HepG2 (cell line): Measurements from ENCODE around the gene ERLEC1. TPM values are rescaled to one million over a fixed set of nuclear protein-coding genes. Genes with fewer than 3 reads are reported as not detected.

Source experiments
- ATAC-seq: fragments of 200-7000 bp; cut with Tn5 transposase; 3 replicates; pipeline ENCODE4 v1.9.1; 2020; ENCODE audit warnings: mild to moderate bottlenecking, moderate library complexity
- BruUV-seq: library from RNA; stranded (reverse); fragments of 400-500 nt; replicated peaks from 2 replicates; lab custom pipeline; 2021; lab: Mats Ljungman, UMichigan
- CTCF ChIA-PET: fragments of 300-600 bp; formaldehyde crosslinking; extraction: SDS; loops from one replicate; lab custom pipeline; 2021; ENCODE audit warnings: low total read pairs, inconsistent platforms, low intra/inter-chr PET ratio; lab: Yijun Ruan, JAX
- POLR2A ChIA-PET: fragments of 350-600 bp; sonication (Branson Sonifier 250); formaldehyde crosslinking; loops from one replicate; lab custom pipeline; 2020; ENCODE audit warnings: antibody characterized with exemption, inconsistent platforms; lab: Yijun Ruan, JAX
- DNase-seq: peaks from one replicate; pipeline ENCODE4 v3.0.0-alpha.2; 2015; ENCODE audit warnings: low spot score
- FAIRE-seq: peaks from 3 replicates; lab custom pipeline; 2011; peaks lifted over from hg19 to GRCh38; lab: Jason Lieb, UNC
- H2AFZ ChIP-seq: one replicate; pipeline ENCODE4 v1.6.1; 2011; ENCODE audit warnings: low read length, inconsistent platforms
- H3K27ac ChIP-seq: fragments of 300-600 bp; 3 replicates; pipeline ENCODE4 v1.8.0; 2011; ENCODE audit warnings: mixed run types, mild to moderate bottlenecking, mixed read lengths, low read length, inconsistent platforms; ENCODE audit not compliant: insufficient read depth; ENCODE audit errors: extremely low read length
- H3K27me3 ChIP-seq, 2 experiments: fragments of 200-600 bp in 1 of 2; 2 replicates in 1 of 2; 3 replicates in 1 of 2; pipeline versions ENCODE4 v1.6.0 to v1.8.0; 2011; ENCODE audit warnings: low read length in 2 of 2, mild to moderate bottlenecking in 2 of 2, moderate library complexity in 2 of 2, inconsistent platforms in 1 of 2; ENCODE audit not compliant: insufficient read depth in 2 of 2, control insufficient read depth in 1 of 2
- H3K36me3 ChIP-seq, 2 experiments: fragments of 200-600 bp in 1 of 2; replicated peaks in 1 of 2; 2 replicates in 1 of 2; 3 replicates in 1 of 2; pipeline versions ENCODE4 v1.5.1 to v1.8.0; 2011; ENCODE audit warnings: low read length in 2 of 2, inconsistent platforms in 1 of 2; ENCODE audit not compliant: insufficient read depth in 2 of 2, control insufficient read depth in 1 of 2
- H3K4me1 ChIP-seq: 2 replicates; pipeline ENCODE4 v1.5.1; 2012; ENCODE audit warnings: low read length, inconsistent platforms; ENCODE audit not compliant: insufficient read depth
- H3K4me2 ChIP-seq: 2 replicates; pipeline ENCODE4 v1.6.0; 2011; ENCODE audit warnings: low read depth, low read length, inconsistent platforms
- H3K4me3 ChIP-seq, 3 experiments: fragments of 200-600 bp in 1 of 3; sonication (generic), shearing (Covaris generic) in 1 of 3; replicated peaks in 1 of 3; 2 replicates each; pipeline ENCODE4 v1.5.1; 2011 to 2016; ENCODE audit warnings: low read length in 3 of 3, inconsistent platforms in 2 of 3, low read depth in 2 of 3, mild to moderate bottlenecking in 2 of 3, control low read depth in 1 of 3, mixed read lengths in 1 of 3; ENCODE audit not compliant: insufficient read depth in 1 of 3
- H3K79me2 ChIP-seq: one replicate; pipeline ENCODE4 v1.6.1; 2011; ENCODE audit warnings: low read length, inconsistent platforms; ENCODE audit not compliant: insufficient read depth
- H3K9ac ChIP-seq: 2 replicates; pipeline ENCODE4 v1.6.0; 2011; ENCODE audit warnings: mild to moderate bottlenecking, low read depth, low read length, inconsistent platforms; ENCODE audit not compliant: insufficient read depth
- H3K9me3 ChIP-seq: 2 replicates; pipeline ENCODE4 v1.5.1; 2012; ENCODE audit warnings: mild to moderate bottlenecking, low read length
- H4K20me1 ChIP-seq: 2 replicates; pipeline ENCODE4 v1.6.0; 2011; ENCODE audit warnings: inconsistent platforms, mild to moderate bottlenecking, low read length, moderate library complexity; ENCODE audit not compliant: insufficient read depth
- BRCA1 ChIP-seq: sonication (generic); formaldehyde crosslinking; IDR thresholded peaks from 2 replicates; pipeline ENCODE4 v1.4.0; 2020; ENCODE audit warnings: missing genetic modification reagents
- CREB1 ChIP-seq, 2 experiments: fragments of 450-650 bp in 1 of 2; IDR thresholded peaks; 2 replicates each; pipeline ENCODE4 v1.6.1; 2016 to 2017; ENCODE audit warnings: control low read depth in 1 of 2, mild to moderate bottlenecking in 1 of 2, missing compliant biosample characterization in 1 of 2, missing genetic modification characterization in 1 of 2
- GFI1 ChIP-seq: sonication (generic); formaldehyde crosslinking; IDR thresholded peaks from 2 replicates; pipeline ENCODE4 v1.5.0; 2020; ENCODE audit warnings: missing genetic modification reagents, mild to moderate bottlenecking, borderline replicate concordance
- GMEB2 ChIP-seq: IDR thresholded peaks from 2 replicates; pipeline ENCODE4 v1.6.1; 2016; ENCODE audit warnings: missing biosample characterization, missing genetic modification reagents, low read depth
- GTF3A ChIP-seq: sonication (generic); formaldehyde crosslinking; conservative IDR thresholded peaks from 2 replicates; pipeline ENCODE4 v1.4.0; 2020; ENCODE audit warnings: mild to moderate bottlenecking, missing genetic modification reagents
- KDM5A ChIP-seq: fragments of 200-600 bp; sonication (generic); IDR thresholded peaks from 2 replicates; pipeline ENCODE4 v1.7.0; 2018; ENCODE audit warnings: antibody characterized with exemption, mild to moderate bottlenecking, low read length, borderline replicate concordance
- PAF1 ChIP-seq: IDR thresholded peaks from 2 replicates; pipeline ENCODE4 v1.6.1; 2016; ENCODE audit warnings: missing genetic modification reagents, missing compliant biosample characterization
- ZFX ChIP-seq: sonication (generic); formaldehyde crosslinking; IDR thresholded peaks from 2 replicates; pipeline ENCODE4 v1.4.0; 2020; ENCODE audit warnings: mild to moderate bottlenecking, low read depth, missing genetic modification reagents, moderate library complexity
- ZNF274 ChIP-seq: sonication (generic); formaldehyde crosslinking; IDR thresholded peaks from 2 replicates; pipeline ENCODE4 v1.5.1; 2020; ENCODE audit warnings: mild to moderate bottlenecking, missing genetic modification reagents
- ZNF317 ChIP-seq: sonication (generic); formaldehyde crosslinking; IDR thresholded peaks from 2 replicates; pipeline ENCODE4 v1.5.0; 2020; ENCODE audit warnings: mild to moderate bottlenecking, missing genetic modification reagents
- ZNF563 ChIP-seq: sonication (generic); formaldehyde crosslinking; IDR thresholded peaks from 2 replicates; pipeline ENCODE4 v1.8.0; 2022; ENCODE audit warnings: mild to moderate bottlenecking, moderate library complexity, missing genetic modification reagents
- ZNF768 ChIP-seq: sonication (generic); formaldehyde crosslinking; IDR thresholded peaks from 2 replicates; pipeline ENCODE4 v1.4.0; 2020; ENCODE audit warnings: missing genetic modification reagents
- ZSCAN9 ChIP-seq: IDR thresholded peaks from 2 replicates; pipeline ENCODE4 v1.6.1; 2016; ENCODE audit warnings: borderline replicate concordance
- WGBS: methylation state at CpG from one replicate; pipeline ENCODE4 v1.1.6; 2017; ENCODE audit warnings: low lambda C conversion rate; 5-methylcytosine and 5-hydroxymethylcytosine counted together
- in situ Hi-C: cut with HindIII; loops from 2 replicates; pipeline ENCODE4 v1.10.0; 2017; ENCODE audit warnings: low pct_unique_long_range_greater_than_20kb; ENCODE audit not compliant: extremely low pct_ligation_motif_present
- intact Hi-C: fragments of 100-400 bp; cut with micrococcal nuclease; formaldehyde crosslinking; loops from one replicate; pipeline ENCODE4 v1.10.0; 2022; ENCODE audit not compliant: unreplicated experiment
- polyA plus RNA-seq, 8 experiments: library from polyadenylated mRNA; depleted of rRNA in 3 of 8; stranded (reverse) in 7 of 8; unstranded in 1 of 8; fragments of >200 nt; fragmentation: Illumina TruSeq in 4 of 8; extraction: Trizol in 4 of 8; gene quantifications; 2 replicates each; pipeline versions ENCODE4 v1.2.1 to v1.2.3, GENCODE V29; 2011 to 2016; ENCODE audit warnings: low read depth in 4 of 8, missing spikeins in 1 of 8, mixed read lengths in 1 of 8; ENCODE audit not compliant: insufficient read depth in 1 of 8
- total RNA-seq, 5 experiments: library from RNA; depleted of rRNA; stranded (reverse); fragments of >200 nt; fragmentation: Illumina TruSeq; extraction: Trizol; gene quantifications; 2 replicates each; pipeline ENCODE4 v1.2.3, GENCODE V29; 2016; ENCODE audit warnings: low read depth in 1 of 5
- TF ChIP-seq, protein P1 (sequence below): sonication (generic); formaldehyde crosslinking; IDR thresholded peaks from 2 replicates; pipeline ENCODE4 v1.5.0; 2020; ENCODE audit warnings: missing genetic modification reagents
- TF ChIP-seq, protein P2 (sequence below): sonication (generic); formaldehyde crosslinking; IDR thresholded peaks from 2 replicates; pipeline ENCODE4 v1.4.0; 2020; ENCODE audit warnings: mild to moderate bottlenecking, low read depth, missing genetic modification reagents

ERLEC1 gene
- total and polyA plus RNA-seq, 2 of the 13 experiments (the other 11 are each of a cell fraction or from before 2014, with no cell fraction given) = 87.3 to 88.4 TPM

- Histone ChIP-seq H3K9me3 (no peaks in the 10 kb centered on the region), H4K20me1 (no peaks in the 10 kb centered on the region), H2AFZ (no peak overlapping the region), H3K27ac (no peak overlapping the region), H3K9ac (no peak overlapping the region), H3K4me3 (no peak overlapping the region), H3K27me3 (no peaks in the 10 kb centered on the region), H3K79me2 (no peaks in the 10 kb centered on the region), H3K4me1 (peaks cover 26% of the 10 kb centered on the region), H3K4me2 (no peak overlapping the region), H3K36me3 (peaks cover 12 to 39% of the 10 kb centered on the region in 2 experiments)
- WGBS = 92% methylated on average over 4 of the region's 4 CpGs
- in situ Hi-C loops = no loop called here
- ChIA-PET CTCF (no interaction called here), POLR2A (no interaction called here)
- intact Hi-C loops = no loop called here
- ATAC-seq = no peak; the same call in 2 of the 3 replicates
- FAIRE-seq = no peak
- TF ChIP-seq, protein P1, sequence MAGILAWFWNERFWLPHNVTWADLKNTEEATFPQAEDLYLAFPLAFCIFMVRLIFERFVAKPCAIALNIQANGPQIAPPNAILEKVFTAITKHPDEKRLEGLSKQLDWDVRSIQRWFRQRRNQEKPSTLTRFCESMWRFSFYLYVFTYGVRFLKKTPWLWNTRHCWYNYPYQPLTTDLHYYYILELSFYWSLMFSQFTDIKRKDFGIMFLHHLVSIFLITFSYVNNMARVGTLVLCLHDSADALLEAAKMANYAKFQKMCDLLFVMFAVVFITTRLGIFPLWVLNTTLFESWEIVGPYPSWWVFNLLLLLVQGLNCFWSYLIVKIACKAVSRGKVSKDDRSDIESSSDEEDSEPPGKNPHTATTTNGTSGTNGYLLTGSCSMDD (CRISPR knock-in tag) = no peak
- TF ChIP-seq CREB1 (IDR thresholded peaks at IDR 0.05) (no peak), CREB1 (CRISPR knock-in tag; IDR thresholded peaks at IDR 0.05) (no peak)
- DNase-seq = no peak
- no TSS peak for BruUV-seq
Measured at GRCh38 chr2:53819634-53820033, 32.8 kb downstream of the ERLEC1 start.

- Histone ChIP-seq H3K4me3 (no peak overlapping the region), H3K36me3 (peaks cover 12 to 38% of the 10 kb centered on the region in 2 experiments), H3K9ac (no peak overlapping the region), H3K79me2 (no peaks in the 10 kb centered on the region), H3K4me2 (no peak overlapping the region), H2AFZ (no peak overlapping the region), H4K20me1 (no peaks in the 10 kb centered on the region), H3K9me3 (no peaks in the 10 kb centered on the region), H3K27ac (no peak overlapping the region), H3K4me1 (peaks cover 27% of the 10 kb centered on the region), H3K27me3 (no peaks in the 10 kb centered on the region)
- BruUV-seq = no TSS peak
- intact Hi-C loops = no loop called here
- no peak for FAIRE-seq
- in situ Hi-C loops = no loop called here
- TF ChIP-seq ZNF768 (no peak), PAF1 (no peak), ZFX (CRISPR knock-in tag) (no peak), ZSCAN9 (no peak), BRCA1 (no peak), KDM5A (no peak), ZNF317 (CRISPR knock-in tag) (no peak), GFI1 (CRISPR knock-in tag) (no peak), ZNF274 (no peak), GTF3A (CRISPR knock-in tag) (no peak), ZNF563 (CRISPR knock-in tag) (no peak), GMEB2 (CRISPR knock-in tag) (no peak)
- TF ChIP-seq, protein P2, sequence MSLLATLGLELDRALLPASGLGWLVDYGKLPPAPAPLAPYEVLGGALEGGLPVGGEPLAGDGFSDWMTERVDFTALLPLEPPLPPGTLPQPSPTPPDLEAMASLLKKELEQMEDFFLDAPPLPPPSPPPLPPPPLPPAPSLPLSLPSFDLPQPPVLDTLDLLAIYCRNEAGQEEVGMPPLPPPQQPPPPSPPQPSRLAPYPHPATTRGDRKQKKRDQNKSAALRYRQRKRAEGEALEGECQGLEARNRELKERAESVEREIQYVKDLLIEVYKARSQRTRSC (CRISPR knock-in tag) = no peak
- no peak for DNase-seq
- ChIA-PET CTCF (no interaction called here), POLR2A (no interaction called here)
- no peak for ATAC-seq
- WGBS = 95% methylated on average over 9 of the region's 9 CpGs
Measured at GRCh38 chr2:53820048-53820447, 33.2 kb downstream of the ERLEC1 start.
